Measurements from ENCODE around the gene NQO1. TPM values are rescaled to one million over a fixed set of nuclear protein-coding genes. Genes with fewer than 3 reads are reported as not detected.

The NQO1 gene
- polyA plus RNA-seq, 1 experiment: 580 TPM

DNA sequence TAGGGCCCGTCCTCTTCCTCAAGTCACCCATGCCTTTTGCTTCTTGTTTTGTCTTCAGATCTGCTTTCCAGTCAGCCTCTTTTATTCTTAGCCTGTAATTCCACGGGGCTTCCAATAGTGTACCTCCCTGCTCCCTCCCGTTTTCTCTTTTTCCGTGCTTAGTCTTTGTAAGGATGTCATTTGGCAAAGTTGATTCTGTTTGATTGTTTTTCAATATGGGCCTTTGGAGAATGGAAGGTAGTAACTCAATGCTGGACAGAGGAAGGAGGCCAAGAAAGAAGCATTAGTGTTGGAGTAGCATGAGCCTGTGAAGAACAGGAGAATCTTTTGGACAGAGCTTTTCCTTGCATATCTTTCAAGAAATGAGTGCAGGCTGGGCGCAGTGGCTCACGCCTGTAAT lies 42.3 kb upstream of the NQO1 start:
- ChIA-PET POLR2A (no interaction called here), CTCF (interaction anchor here (1.3 kb wide), 1 partner anchor 14 kb away, joined by 3 read pairs; the partner anchor contains the start of gene NOB1)
- Histone ChIP-seq H3K27me3 (ENCODE audit: control insufficient read depth, insufficient read depth, low read length) (no peaks in the 10 kb centered on the region), H3K4me3 (ENCODE audit: low read depth, low read length) (no peak overlapping the region), H3K27ac (ENCODE audit: low read depth, low read length) (no peak overlapping the region), H3K9me3 (ENCODE audit: control insufficient read depth, insufficient read depth, low read length) (no peaks in the 10 kb centered on the region)
- no peak for DNase-seq (ENCODE audit: low read depth, low spot score)
- TF ChIP-seq, protein P1, sequence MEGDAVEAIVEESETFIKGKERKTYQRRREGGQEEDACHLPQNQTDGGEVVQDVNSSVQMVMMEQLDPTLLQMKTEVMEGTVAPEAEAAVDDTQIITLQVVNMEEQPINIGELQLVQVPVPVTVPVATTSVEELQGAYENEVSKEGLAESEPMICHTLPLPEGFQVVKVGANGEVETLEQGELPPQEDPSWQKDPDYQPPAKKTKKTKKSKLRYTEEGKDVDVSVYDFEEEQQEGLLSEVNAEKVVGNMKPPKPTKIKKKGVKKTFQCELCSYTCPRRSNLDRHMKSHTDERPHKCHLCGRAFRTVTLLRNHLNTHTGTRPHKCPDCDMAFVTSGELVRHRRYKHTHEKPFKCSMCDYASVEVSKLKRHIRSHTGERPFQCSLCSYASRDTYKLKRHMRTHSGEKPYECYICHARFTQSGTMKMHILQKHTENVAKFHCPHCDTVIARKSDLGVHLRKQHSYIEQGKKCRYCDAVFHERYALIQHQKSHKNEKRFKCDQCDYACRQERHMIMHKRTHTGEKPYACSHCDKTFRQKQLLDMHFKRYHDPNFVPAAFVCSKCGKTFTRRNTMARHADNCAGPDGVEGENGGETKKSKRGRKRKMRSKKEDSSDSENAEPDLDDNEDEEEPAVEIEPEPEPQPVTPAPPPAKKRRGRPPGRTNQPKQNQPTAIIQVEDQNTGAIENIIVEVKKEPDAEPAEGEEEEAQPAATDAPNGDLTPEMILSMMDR (IDR thresholded peaks at IDR 0.05; ENCODE audit: low read depth, low read length): no peak

DNA sequence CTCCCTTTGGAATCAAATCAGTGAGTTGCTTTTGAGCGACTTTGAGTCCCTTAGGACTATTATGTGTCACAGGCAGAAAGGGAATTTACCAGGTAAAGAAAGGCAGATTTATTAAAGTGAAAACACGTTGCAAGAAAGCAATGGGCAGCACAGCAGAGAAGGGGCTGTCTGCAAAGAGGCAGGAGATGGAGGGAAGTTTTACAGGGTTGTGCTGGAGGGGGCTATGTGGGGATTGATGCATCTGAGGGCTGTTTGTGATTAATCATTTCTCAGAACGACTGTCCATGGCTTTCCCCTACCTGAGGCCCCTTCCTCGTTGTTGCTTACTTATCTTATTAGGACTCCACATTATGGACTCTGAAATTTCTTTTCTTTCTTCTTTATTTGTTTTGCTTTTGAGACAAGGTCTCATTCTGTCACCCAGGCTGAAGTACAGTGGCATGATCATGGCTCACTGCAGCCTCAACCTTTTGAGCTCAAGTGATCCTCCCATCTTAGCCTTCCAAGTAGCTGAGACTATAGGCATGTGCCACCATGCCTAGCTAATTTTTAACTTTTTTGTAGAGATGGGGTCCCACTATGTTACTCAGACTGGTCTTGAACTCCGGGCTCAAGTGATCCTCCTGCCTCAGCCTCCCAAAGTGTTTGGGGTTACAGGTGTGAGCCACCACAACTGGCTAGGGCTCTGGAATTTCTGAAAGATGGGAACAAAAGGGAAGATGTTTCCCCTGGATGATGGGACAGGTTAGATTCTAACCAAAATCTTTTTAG lies 41.3 kb upstream of the NQO1 start:
- Histone ChIP-seq H3K9me3 (ENCODE audit: control insufficient read depth, insufficient read depth, low read length) (no peaks in the 10 kb centered on the region), H3K27me3 (ENCODE audit: control insufficient read depth, insufficient read depth, low read length) (no peaks in the 10 kb centered on the region), H3K27ac (ENCODE audit: low read depth, low read length) (no peak overlapping the region), H3K4me3 (ENCODE audit: low read depth, low read length) (no peak overlapping the region)
- DNase-seq (ENCODE audit: low read depth, low spot score): no peak
- CTCF ChIA-PET: no interaction called here
- POLR2A ChIA-PET: no interaction called here
- TF ChIP-seq, protein P1 (IDR thresholded peaks at IDR 0.05; ENCODE audit: low read depth, low read length): no peak

DNA sequence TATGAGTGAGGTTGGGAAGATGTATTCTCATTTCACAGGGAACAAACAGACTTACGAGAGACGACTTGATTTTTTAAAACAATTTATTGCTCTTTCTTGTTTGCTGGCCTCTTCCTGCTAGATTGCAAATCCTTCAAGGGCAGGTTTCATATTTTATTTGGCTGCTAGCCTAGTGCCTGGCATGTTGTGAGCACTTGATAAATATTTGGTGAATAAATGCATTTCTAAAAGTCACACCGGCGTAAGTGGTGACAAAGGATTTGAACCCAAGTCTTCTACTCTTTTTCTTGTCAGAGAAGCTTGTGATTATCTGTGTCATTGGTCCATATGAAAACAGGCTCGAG lies 37.2 kb upstream of the NQO1 start:
- Histone ChIP-seq H3K27me3 (ENCODE audit: control insufficient read depth, insufficient read depth, low read length) (no peaks in the 10 kb centered on the region), H3K4me3 (ENCODE audit: low read depth, low read length) (no peak overlapping the region), H3K9me3 (ENCODE audit: control insufficient read depth, insufficient read depth, low read length) (no peaks in the 10 kb centered on the region), H3K27ac (ENCODE audit: low read depth, low read length) (no peak overlapping the region)
- CTCF ChIA-PET: interaction anchor here (1.4 to 3.6 kb wide), 2 partner anchors 9 to 167 kb away, joined by 11 to 12 read pairs; partner anchors contain the start of gene NOB1
- DNase-seq (ENCODE audit: low read depth, low spot score): no peak
- POLR2A ChIA-PET: interaction anchor here (1.0 kb wide), 1 partner anchor 37 kb away, joined by 6 read pairs; the partner anchor contains the start of gene NQO1
- TF ChIP-seq, protein P1 (IDR thresholded peaks at IDR 0.05; ENCODE audit: low read depth, low read length): no peak

DNA sequence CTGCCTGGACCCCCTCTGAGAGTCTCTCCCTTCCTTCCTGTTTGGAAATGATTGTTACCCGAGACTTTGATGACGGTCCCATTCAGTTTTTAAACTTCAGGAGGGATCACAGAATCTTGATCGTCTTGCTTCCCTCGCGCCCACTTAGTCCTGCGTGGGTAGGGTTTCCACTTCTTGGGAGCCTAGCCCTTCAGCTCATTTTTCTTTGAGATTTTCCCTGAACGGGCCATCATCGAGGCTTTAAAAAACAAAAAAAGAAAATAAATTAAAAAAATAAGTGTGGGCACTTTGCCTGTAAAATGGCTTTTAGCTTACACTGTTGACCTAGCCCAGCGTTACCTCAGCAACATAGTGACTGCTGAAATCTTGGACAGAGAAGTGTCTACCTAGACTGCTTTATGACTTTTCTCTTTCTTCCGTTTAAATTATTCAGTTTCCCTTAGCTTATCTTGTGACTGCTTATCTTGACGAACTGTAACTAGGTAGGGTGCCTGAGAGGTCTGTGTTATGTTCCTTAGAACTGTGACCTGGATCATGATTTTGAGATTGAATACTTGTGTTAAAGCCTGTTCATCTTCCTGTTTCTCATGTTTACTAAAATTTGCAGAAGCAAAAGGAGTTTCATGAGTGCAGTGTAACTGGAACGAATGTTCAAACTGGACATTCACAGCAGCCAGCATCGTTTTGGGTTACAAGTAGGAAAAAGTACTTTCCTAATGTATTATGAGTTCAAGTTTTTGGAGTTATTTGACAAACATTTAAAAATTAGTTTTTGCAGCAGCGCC lies 36.6 kb upstream of the NQO1 start:
- Histone ChIP-seq H3K27me3 (ENCODE audit: control insufficient read depth, insufficient read depth, low read length) (no peaks in the 10 kb centered on the region), H3K4me3 (ENCODE audit: low read depth, low read length) (peak overlapping the region; percentile 98), H3K9me3 (ENCODE audit: control insufficient read depth, insufficient read depth, low read length) (no peaks in the 10 kb centered on the region), H3K27ac (ENCODE audit: low read depth, low read length) (peak overlapping the region; percentile 80)
- POLR2A ChIA-PET: interaction anchor here (1.0 kb wide), 1 partner anchor 37 kb away, joined by 6 read pairs; the partner anchor contains the start of gene NQO1
- TF ChIP-seq, protein P1 (IDR thresholded peaks at IDR 0.05; ENCODE audit: low read depth, low read length): no peak
- DNase-seq (ENCODE audit: low read depth, low spot score): no peak
- CTCF ChIA-PET: interaction anchor here (0.6 to 3.6 kb wide), 4 partner anchors 9 to 167 kb away, joined by 3 to 12 read pairs (median 8); partner anchors contain the start of gene NOB1

Data from AG04450 (cell line).